HuH-7.5 (cell line): Measurements from ENCODE around the gene TMEM258.

Experiments
- DNase-seq: peaks from one replicate; pipeline ENCODE4 v3.0.0; 2011; ENCODE audit warnings: low spot score

TMEM258 gene

GRCh38 chr11:61757213-61757862, 35.1 kb downstream of the TMEM258 start:
- no peak for DNase-seq

GRCh38 chr11:61756452-61757212, 35.8 kb downstream of the TMEM258 start:
- peak; percentile 100 for DNase-seq

GRCh38 chr11:61756147-61756451, 36.3 kb downstream of the TMEM258 start:
- no peak for DNase-seq

GRCh38 chr11:61754534-61755482, 37.6 kb downstream of the TMEM258 start:
- DNase-seq = no peak

- DNase-seq = no peak
Observed at GRCh38 chr11:61753672-61754071, 38.7 kb downstream of the TMEM258 start.

GRCh38 chr11:61752925-61753521, 39.4 kb downstream of the TMEM258 start:
- no peak for DNase-seq

GRCh38 chr11:61752117-61752924, 40.1 kb downstream of the TMEM258 start, which contains the start of gene MYRF:
TSS of gene MYRF (plus strand) at chr11:61752636. CDS start at chr11:61752745, 109 bp downstream.
- peak; percentile 95 for DNase-seq

GRCh38 chr11:61751384-61751783, 41.0 kb downstream of the TMEM258 start:
- DNase-seq = no peak

GRCh38 chr11:61750631-61751273, 41.6 kb downstream of the TMEM258 start:
- no peak for DNase-seq

GRCh38 chr11:61749591-61750217, 42.7 kb downstream of the TMEM258 start:
- no peak for DNase-seq

- DNase-seq = peak; percentile 84
Observed at GRCh38 chr11:61747967-61748285, 44.5 kb downstream of the TMEM258 start.

- DNase-seq = peak; percentile 99
Observed at GRCh38 chr11:61747192-61747966, 45.0 kb downstream of the TMEM258 start.

GRCh38 chr11:61746442-61747191, 45.8 kb downstream of the TMEM258 start:
- DNase-seq = no peak

GRCh38 chr11:61745781-61746441, 46.5 kb downstream of the TMEM258 start:
- no peak for DNase-seq

- no peak for DNase-seq
Observed at GRCh38 chr11:61744609-61745156, 47.7 kb downstream of the TMEM258 start.

GRCh38 chr11:61744181-61744580, 48.2 kb downstream of the TMEM258 start:
- DNase-seq = no peak

- DNase-seq = no peak
Observed at GRCh38 chr11:61743486-61744095, 48.8 kb downstream of the TMEM258 start.

GRCh38 chr11:61742391-61742790, 50.0 kb downstream of the TMEM258 start:
- DNase-seq = no peak
